Medulla oblongata (tissue), 1 donor: ENCODE data around the gene OR2T4.

Experiments used
- DNase-seq: peaks from one replicate; pipeline ENCODE4 v3.0.0-alpha.2; 2015; ENCODE audit errors: extremely low spot score

OR2T4 gene

DNA sequence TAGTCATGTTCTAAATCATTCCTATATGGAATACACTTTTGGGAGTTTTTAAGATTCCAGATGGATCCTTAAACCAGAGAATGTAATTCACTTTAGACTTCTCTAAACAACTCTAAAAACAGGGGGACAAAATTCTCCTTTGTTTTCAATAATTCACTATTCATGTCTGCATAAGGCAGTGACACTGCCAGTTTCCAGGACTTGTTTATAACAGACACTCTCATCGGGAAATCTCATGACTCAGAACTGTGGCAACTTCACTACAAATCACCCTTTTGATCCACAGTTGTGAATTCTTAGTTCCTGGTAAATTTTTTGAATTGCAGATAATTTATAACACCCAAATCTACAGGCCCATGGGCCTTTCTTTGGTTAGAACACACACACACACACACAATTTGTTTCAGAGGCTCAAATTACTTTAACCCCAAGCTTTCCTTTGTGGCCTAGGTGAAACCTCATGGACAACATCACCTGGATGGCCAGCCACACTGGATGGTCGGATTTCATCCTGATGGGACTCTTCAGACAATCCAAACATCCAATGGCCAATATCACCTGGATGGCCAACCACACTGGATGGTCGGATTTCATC is at the start of gene OR2T4:
Gene OR2T4 (plus strand): TSS at position 545 of the 595 bp plus-strand sequence. CDS start 0 bp downstream, at position 545.
- DNase-seq = peak; percentile 78

GRCh38 chr1:248316796-248317195 is 44.7 kb upstream of the OR2T4 start:
- DNase-seq = no peak

GRCh38 chr1:248324468-248324867 is 37.0 kb upstream of the OR2T4 start, which contains the start of gene OR2M7:
Gene OR2M7 (minus strand): TSS chr1:248324568. CDS start chr1:248324568, 0 bp downstream.
- no peak for DNase-seq

DNA sequence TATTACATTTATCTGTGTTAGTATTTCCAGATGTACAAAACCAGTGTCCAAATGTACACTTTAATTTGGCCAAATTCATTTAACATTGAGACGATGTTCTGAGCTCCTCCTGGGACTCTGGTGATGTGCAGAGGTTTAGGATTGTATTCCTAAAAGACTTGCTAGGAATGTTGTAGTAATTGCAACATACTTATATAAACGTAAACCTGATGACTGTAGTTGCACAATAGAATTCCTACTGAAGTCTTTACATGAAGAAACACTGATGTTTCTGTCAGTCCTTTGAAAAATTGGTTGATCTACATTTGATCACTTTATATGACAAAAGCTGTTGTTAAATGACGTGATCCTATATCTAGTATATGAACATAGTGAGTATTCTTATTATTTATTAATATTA is 18.0 kb upstream of the OR2T4 start:
- no peak for DNase-seq

GRCh38 chr1:248348475-248348874 is 13.0 kb upstream of the OR2T4 start, which contains the start of gene OR14C36:
Gene OR14C36 (plus strand): TSS chr1:248348775. CDS start chr1:248348775, 0 bp downstream.
- DNase-seq = no peak

DNA sequence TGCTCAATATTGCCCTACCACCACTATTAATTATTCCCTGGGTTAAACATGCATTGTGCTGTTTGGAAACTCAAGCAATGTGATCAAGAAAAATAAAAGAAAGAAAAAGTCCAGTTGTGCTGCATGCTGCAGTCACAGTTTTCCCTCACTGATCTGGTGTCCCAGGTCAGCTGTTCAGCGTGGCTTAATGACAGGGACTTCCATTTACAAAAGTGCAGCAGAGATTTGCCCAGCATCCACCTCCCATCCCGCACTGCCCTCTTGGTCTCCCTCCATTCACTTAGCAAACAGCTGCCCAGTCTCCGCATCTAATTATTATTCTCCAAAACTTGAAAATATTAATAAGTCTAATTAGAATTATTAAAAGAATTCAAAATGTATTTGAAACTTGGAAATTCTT is 2.0 kb upstream of the OR2T4 start:
- peak; percentile 56 for DNase-seq

- no peak for DNase-seq
These were observed 5.1 kb downstream of the OR2T4 start for GRCh38 chr1:248366609-248367008.

DNA sequence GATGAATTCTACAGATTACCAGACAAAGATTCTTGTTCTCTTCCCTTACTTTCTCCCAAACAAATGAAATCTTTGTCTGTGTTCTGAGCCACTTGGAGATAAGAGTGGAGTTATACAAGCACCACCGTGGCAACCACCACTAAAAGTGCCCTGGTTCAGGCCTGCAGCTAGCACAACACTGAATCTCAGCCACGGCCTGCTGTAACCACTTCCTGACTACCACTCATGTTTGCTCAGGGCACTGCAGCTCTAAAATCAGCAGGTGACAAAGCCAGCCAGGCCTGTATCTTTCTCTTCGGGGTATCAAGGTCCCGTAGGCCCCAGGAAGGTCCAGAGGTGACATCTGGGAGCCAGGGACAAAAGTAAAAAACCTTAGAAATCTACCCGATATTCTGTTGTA is 10.9 kb downstream of the OR2T4 start:
- no peak for DNase-seq

- no peak for DNase-seq
These were observed 12.3 kb downstream of the OR2T4 start for GRCh38 chr1:248373761-248374160.

- no peak for DNase-seq
These were observed 14.0 kb downstream of the OR2T4 start, which contains the start of gene OR2T6 for GRCh38 chr1:248375446-248375845. Gene OR2T6 (plus strand): TSS chr1:248375746. CDS start chr1:248387609, 11,863 bp downstream.

DNA sequence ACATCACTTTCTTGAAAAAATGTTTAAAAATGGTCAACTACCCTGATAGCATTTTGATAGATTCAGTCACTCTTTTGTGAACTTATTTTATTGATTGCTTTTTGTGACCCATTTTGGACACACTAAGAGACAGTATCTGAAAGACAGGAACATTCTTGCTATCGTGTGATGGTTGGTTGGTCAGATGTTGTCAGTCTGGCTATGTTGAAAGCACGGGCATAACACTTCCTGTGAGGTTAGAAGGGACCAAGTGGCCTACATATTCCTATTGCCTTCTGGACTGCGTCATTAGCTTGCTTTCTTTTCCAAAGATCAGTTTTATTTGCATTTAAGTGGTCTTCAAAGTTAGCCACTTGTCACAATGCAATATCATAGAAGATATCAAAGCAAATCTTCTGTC is 15.5 kb downstream of the OR2T4 start:
- DNase-seq = no peak

- no peak for DNase-seq
These were observed 19.4 kb downstream of the OR2T4 start for GRCh38 chr1:248380854-248381253.

GRCh38 chr1:248388426-248388825 is 27.0 kb downstream of the OR2T4 start:
- DNase-seq = no peak

DNA sequence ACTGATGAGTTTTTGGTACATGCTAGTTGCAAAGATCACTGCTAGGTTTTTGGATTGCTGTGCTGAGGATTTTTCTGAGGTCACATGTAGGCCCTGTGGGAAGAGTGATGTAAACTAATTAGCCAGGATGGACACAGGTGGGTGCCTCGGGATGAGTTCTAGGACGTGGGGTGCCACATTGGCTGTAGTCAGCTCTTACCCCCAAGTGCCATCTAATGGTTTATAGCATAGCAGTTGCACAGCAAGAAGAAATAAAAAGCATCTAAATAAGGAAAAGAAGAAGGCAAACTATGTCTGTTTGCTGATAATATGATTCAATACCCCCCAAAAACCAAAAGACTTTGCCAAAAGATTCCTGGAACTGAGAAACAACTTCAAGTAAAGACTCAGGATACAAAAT is 31.6 kb downstream of the OR2T4 start:
- DNase-seq = peak; percentile 12

DNA sequence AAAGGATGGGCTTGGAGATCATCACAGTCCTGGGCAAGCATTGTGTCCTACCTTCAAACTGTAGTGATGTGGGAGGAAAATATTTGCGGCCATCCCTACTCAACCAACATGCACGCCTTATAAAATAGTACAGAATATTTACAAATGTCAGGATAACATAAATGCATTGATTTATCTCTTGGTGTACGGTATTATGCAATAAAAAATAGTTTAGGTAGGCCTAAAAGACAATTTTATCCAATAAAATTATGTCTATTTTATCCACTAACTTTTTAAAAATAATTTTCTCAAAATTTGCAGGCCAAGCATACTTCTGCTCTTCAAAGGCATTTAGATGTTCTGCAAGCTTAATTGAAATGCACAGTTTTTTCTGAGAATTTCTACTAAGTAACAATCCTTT is 41.3 kb downstream of the OR2T4 start, which contains the start of gene OR2T1:
Gene OR2T1 (plus strand): TSS at position 301 of the 400 bp plus-strand sequence. CDS start 3,100 bp downstream, outside the sequence.
- no peak for DNase-seq

DNA sequence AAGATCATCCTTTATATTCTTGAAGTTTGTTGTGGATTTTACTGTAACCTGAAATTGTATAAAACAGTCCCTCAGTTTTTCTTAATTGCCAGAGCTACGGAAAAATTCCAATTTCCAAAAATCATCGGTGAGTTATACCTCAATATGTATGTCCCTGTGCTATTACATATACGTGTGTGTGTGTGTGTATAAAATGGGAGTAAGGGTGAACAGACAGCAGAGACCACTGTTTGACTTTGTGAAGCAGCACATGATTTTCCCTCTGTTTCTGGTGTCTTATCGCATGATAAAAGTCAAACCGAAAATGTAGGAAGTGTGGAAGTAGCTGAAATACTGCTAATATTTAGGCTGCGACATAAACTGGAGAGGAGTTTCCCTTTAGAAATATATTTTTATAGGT is 42.6 kb downstream of the OR2T4 start:
- no peak for DNase-seq

DNA sequence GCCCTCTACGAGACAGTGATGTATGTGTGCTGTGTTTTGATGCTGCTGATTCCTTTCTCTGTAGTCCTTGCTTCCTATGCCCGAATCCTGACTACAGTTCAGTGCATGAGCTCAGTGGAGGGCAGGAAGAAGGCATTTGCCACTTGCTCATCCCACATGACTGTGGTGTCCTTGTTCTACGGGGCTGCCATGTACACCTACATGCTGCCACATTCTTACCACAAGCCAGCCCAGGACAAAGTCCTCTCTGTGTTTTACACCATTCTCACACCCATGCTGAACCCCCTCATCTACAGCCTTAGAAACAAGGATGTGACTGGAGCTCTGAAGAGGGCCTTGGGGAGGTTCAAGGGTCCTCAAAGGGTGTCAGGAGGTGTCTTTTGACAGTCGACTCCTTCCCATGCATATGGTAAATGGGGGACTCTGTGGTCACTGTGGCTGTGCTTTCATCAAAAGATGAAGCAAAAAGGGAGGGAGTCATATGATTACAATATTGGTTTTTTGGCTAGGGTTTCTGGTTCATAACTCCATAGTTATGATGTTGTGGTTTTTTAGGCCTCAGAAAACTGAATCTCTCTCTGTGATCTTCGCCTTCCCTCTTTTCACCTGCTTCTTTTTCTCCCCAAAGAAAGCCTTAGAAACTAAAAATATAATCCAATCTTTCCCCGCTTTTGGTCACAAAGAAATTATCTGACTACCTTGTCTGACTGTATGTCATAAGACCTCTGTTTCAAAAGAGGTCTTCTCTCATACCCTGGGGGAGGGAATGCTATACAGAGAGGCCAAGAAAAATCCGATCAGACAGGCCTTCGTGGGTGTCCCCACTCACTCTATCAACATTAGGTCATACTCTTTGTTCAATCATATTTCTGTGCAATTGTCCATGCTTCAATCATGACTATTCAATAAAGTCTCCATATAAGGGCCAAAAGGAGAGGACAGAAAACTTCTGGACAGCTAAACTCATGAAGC is 45.5 kb downstream of the OR2T4 start:
- no peak for DNase-seq
